ENCODE data around the gene C6orf15. TPM values are rescaled to one million over a fixed set of nuclear protein-coding genes. Genes with fewer than 3 reads are reported as not detected.
A peak's percentile ranks its signal among the peaks of the same experiment; 100 is the strongest.

The C6orf15 gene
- total and polyA plus RNA-seq, 8 donors: not detected

- Histone ChIP-seq H3K4me3 (no peak overlapping the region), H3K27ac (peak overlapping the region in 1 of 4 donors; percentile 57), H3K4me1 (no peaks in the 10 kb centered on the region), H3K27me3 (no peaks in the 10 kb centered on the region), H3K36me3 (no peaks in the 10 kb centered on the region), H3K9me3 (no peaks in the 10 kb centered on the region)
- no peak for DNase-seq
- FAIRE-seq: no peak
- WGBS, 2 donors: 62 to 80% methylated on average over 9 of the region's 9 CpGs
- TF ChIP-seq CTCF (IDR thresholded peaks at IDR 0.05): no peak
- peak in 2 of 4 donors; percentile 43 to 67 for ATAC-seq
- intact Hi-C loops (cut with DNase I): no loop called here
Observed at GRCh38 chr6:31114970-31115849, 2.8 kb upstream of the C6orf15 start.

DNA sequence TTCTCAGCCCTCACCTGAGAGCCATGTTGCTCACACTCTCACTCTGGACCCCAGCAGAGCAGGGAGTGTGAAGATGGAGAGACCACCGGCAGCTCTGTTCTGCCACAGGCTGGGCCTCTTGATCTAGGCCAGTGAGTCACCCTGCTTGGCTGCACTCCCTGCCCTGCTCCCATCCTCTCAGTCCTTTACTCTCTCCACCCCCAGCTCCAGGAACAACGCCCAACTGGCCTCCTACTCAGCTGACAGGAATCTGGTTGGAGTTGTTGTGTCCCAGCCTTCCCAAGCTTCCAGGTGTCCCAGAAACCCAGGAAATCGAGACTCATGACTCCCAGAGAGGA lies 2.1 kb upstream of the C6orf15 start, which contains the start of gene PSORS1C1:
Gene PSORS1C1 (plus strand): TSS at position 260 of the 338 bp plus-strand sequence. CDS start 14,833 bp downstream, outside the sequence.
- FAIRE-seq (no peak), ATAC-seq (peak; percentile 74 to 92 (median 86)), DNase-seq (peak in 3 of 6 donors; percentile 21 to 67 (median 55))
- H3K36me3 ChIP-seq: no peaks in the 10 kb centered on the region
- no peak for TF ChIP-seq CTCF (IDR thresholded peaks at IDR 0.05)
- H3K27ac ChIP-seq: peak within 1 kb of the TSS in 1 of 4 donors; percentile 57
- H3K4me1 ChIP-seq: no peaks in the 10 kb centered on the region
- no peaks in the 10 kb centered on the region for H3K27me3 ChIP-seq
- no peaks in the 10 kb centered on the region for H3K9me3 ChIP-seq
- WGBS, 2 donors: 27 to 46% methylated on average over 3 of the region's 3 CpGs
- intact Hi-C loops (cut with DNase I): no loop called here
- no peak within 1 kb of the TSS for H3K4me3 ChIP-seq

- Histone ChIP-seq H3K9me3 (no peaks in the 10 kb centered on the region), H3K4me3 (no peak overlapping the region), H3K4me1 (no peaks in the 10 kb centered on the region), H3K27me3 (no peaks in the 10 kb centered on the region), H3K27ac (peak overlapping the region in 1 of 4 donors; percentile 57), H3K36me3 (no peaks in the 10 kb centered on the region)
- ATAC-seq (peak in 3 of 4 donors; percentile 12 to 41 (median 13)), FAIRE-seq (no peak), DNase-seq (no peak)
- intact Hi-C loops (cut with DNase I): no loop called here
- no peak for TF ChIP-seq CTCF (IDR thresholded peaks at IDR 0.05)
- WGBS, 2 donors: 78 to 86% methylated on average over 7 of the region's 7 CpGs
Observed at GRCh38 chr6:31113861-31114540, 1.6 kb upstream of the C6orf15 start.

DNA sequence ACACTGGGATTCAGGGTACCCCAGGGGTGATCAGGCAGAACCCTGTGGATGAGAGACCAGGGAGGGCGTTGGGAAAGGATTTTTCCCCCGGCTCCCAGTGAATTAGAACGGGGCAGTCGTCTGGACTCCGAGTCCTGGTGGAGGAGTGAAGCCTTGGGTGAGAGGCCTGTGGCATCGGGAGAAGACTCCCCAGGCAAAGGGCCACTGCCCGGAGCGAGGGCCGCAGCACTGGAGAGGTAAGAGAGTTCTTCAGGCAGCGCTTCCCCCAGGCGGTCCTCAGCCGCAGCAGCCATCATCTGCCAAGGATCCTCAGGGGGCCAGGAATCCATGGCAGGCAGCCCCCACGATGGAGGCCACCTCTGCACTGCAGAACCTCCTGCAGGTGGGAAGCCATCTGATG lies 663 bp downstream of the C6orf15 start:
- TF ChIP-seq CTCF (IDR thresholded peaks at IDR 0.05): no peak
- H3K27me3 ChIP-seq: no peaks in the 10 kb centered on the region
- FAIRE-seq: no peak

More for the DNA sequence above, 663 bp downstream of the C6orf15 start:
- 74 to 79% methylated on average over 13 of the region's 13 CpGs for WGBS, 2 donors
- H3K27ac ChIP-seq: no peak overlapping the region
- no peaks in the 10 kb centered on the region for H3K9me3 ChIP-seq
- H3K4me1 ChIP-seq: no peaks in the 10 kb centered on the region
- H3K4me3 ChIP-seq: no peak overlapping the region
- ATAC-seq (no peak), DNase-seq (peak in 1 of 6 donors; percentile 45)
- H3K36me3 ChIP-seq: no peaks in the 10 kb centered on the region
- intact Hi-C loops (cut with DNase I): no loop called here
